Stimulated activated CD4-positive, alpha-beta T cell treated with anti-CD3 and anti-CD28 coated beads, Interleukin-15, amount 100 ng/mL, for 1 hour (primary cell): ENCODE results near the gene IQSEC2.

Source experiments
- DNase-seq, 2 donors: peaks; one replicate each; pipeline ENCODE4 v3.0.0-alpha.2; 2020; ENCODE audit warnings: low read depth in 1 of 2, low spot score in 1 of 2

IQSEC2 gene

DNA sequence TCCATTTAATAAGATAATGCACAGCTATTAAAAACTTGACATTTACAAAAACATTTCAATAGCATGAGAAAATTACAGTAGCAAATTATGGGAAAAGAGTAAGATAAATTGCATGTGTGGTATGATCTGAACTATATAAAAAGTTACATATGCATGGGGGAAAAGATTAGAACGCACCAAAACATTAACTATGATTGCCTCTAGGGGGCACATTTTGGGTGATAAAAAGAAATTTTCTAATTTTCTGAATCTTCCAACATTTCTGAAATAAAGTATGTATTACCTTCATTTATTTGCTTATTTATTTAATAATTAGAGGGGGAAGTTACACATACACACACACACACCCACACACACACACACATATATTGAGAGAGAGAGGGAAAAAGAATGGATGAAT lies 36.8 kb downstream of the IQSEC2 start:
- no peak for DNase-seq

DNA sequence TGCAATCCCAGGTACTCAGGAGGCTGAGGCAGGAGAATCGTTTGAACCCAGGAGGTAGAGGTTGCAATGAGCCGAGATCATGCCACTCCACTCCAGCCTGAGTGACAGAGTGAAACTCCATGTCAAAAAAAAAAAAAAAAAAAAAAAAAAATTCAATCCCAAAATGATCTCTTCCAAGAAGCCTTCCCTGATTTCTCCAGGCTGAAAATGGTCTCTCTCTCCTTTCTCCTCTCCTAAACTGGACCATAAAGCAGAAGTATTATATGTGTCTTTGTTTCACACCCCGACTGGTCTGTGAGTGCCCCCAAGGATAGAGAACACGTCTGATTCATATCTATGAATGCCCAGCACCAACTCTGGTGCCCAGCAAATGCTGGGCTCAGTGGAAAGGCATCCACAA lies 39.1 kb downstream of the IQSEC2 start:
- no peak for DNase-seq

DNA sequence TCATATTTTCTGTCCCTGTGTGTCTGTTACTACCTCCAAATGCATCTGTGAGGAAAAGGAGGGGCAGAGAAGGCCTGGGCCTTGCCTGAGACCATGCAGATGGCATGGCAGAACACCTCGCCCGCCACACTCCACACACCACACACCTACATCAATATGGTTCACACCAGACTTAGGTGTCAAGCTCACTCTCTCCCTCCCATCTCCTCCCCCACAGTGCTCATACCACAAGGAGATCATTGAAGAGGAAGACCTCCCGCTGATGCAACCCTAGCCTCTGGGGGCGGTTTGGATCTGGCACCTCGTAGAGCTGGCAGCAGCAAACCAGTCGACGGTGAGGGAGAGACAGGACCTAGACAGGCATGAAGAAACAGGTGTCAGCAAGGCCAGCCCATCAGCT lies 39.8 kb downstream of the IQSEC2 start:
- DNase-seq = no peak

DNA sequence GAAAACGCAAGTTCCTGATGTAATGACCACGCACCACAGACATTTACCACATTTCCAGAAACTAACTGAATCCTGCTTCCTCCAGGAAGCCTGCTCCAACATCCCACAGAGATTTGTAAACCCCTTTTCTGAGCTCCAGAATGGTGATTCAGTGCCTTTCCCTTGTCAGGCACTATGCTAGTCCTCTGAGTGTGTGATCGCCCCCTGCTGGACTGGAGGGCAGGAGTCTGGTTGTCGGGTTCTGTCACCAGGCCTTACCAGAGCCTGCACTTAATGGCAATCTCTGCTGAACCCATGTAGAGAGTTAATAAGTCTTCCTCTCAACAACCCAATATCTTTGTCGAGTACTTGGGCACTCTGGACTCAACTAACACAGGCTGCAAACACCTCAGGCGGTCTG lies 41.9 kb downstream of the IQSEC2 start:
- peak in 1 of 2 donors; percentile 16 for DNase-seq

DNA sequence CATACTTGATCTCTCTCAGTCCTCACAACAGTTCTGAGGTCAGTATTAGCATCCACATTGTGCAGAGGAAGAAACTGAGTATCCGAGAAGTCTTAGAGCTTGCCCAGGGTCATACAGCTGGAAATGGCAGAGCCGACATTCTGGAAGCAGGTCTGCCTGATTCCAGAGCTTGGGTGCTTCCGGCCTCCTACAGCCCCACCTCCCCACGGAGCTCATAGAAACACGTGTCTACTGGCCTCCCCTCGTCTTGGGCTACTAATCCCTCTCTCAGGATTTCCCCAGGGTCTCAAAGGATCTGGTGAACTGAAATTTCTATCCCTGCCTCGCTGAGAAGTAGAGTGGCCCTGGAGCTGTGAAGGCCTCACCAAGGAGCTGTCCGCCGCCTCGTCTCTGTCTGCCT lies 44.3 kb downstream of the IQSEC2 start:
- no peak for DNase-seq

DNA sequence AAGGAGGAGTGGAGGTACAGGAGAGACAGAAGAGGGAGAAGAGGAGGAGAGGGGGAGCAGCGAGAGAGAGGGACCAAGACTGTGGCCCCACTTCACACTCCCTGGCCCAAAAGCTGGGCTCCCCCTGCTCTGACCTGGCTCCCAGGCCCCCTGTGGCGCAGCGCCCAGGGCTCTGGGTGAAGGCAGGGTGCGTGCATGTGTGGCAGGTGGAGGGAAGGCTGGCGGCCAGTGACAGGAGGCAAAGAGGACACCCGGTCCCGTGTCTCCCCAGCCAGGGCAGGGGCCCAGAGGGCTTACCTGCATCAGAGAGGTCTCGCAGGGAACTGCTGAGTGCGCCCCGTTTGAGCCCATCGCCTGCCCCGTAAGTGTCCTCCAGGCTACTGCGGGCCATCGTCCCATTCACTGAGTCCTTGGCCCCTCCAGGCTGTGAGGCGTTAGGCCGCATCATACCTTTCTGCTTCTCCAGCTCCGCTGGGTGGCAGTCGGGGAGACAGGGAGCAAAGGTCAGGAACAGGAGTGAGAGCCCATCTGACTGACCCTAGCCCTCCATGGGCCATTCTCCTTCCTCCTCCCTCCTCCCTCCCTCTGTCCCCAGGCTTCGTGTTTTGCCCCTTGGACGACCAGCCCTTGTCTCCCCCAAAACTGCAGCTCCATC lies 45.2 kb downstream of the IQSEC2 start:
- no peak for DNase-seq

DNA sequence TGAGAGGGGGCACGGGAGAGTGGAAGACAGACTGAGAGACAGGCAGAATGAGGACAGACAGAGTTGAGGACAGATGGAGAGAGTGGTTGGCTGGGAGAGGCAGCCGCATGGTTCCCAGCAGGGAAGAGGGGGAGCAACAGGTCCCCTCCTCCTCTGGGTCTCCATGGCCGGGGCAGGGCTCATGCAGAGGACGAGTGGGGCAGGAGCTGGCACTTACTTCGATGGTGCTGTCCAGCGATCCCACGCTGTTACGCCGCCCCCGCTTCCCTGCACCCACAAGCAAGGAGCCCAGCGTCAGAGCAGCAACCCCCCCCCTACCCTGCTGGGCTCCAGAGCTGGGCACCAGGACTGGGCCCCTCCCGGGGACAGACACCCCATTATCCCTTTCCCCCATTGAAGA lies 45.8 kb downstream of the IQSEC2 start:
- DNase-seq = no peak

DNA sequence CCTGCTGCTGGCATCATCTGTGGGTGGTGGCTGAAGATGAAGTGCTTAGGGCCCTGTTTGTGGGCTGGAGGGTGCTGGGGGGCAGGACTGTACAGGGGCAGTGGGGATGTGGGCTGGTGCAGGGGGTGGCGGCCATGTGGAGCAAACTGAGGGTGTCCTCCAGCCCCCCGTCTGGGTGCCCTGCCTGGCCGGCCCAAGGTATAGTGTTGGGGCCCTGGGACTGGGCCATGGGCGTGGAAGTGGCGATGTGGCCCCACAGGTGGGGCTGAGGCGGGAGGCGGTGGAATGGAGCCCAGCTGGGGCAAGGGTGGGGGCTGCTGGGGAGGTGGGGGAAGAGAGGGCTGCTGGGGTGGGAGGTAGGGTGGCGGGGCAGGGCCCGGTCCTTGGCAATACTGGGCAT lies 46.9 kb downstream of the IQSEC2 start:
- DNase-seq = no peak

DNA sequence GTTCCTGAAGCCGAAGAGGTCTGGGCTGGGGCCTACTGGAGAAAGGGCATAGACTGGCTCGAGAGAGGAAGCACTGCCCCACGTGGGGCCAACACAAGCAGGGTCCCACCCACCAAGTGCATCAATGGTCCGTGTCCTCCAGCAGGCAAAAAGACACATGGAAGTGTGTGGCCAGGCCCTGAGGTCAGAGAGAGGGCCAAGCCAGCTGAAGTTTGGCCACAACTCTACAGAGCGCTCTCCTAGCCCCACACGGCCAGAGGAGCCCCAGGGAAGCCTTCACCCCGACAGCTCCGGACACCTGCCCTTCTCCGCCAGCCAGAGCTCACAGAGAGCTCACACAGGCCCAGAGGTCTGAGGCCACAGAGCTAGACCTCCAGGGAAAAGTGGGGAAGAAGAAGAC lies 47.8 kb downstream of the IQSEC2 start:
- no peak for DNase-seq

DNA sequence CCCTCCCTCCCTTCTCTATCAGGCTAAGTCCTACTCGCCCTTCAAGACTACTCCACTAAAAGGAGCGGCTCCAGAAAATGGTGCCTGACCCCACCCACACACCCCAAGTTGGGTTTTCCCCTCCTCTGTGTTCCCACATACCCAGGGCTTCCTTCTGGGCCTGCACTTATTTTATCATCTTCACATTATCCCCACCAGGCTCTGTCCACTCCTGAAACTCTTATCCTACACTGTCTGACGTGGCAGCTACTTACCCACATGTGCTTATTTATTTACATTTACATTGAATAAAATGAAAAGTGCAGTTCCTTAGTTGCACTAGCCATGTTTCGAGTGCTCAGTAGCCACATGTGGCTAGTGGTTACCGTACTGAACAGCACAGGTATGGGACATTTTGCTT lies 51.3 kb downstream of the IQSEC2 start:
- no peak for DNase-seq

DNA sequence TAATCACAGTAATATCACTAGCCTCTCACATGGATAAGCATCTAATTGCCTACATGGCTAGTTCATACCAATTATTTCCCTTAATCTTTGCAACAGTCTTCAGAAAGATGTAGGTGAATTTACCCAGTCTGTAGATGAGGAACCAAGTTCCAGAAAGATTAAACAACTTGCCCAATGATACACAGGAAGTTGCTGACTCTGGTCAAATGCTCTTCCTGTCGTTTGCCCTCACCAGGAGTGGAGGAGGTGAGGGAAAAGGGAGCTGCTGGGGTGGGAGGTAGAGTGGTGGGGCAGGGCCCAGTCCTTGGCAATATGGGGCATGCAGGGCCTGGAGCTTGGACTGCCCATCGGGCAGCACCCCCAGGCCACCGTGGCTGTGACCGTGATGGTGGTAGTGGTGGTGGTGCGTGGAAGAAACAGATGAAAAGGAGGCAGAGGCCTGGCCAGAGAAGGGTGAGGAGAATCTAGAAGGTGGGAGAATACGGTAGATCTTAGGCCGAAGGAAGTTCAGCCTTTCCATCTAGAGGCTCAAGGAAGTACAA lies 54.1 kb downstream of the IQSEC2 start:
- no peak for DNase-seq

DNA sequence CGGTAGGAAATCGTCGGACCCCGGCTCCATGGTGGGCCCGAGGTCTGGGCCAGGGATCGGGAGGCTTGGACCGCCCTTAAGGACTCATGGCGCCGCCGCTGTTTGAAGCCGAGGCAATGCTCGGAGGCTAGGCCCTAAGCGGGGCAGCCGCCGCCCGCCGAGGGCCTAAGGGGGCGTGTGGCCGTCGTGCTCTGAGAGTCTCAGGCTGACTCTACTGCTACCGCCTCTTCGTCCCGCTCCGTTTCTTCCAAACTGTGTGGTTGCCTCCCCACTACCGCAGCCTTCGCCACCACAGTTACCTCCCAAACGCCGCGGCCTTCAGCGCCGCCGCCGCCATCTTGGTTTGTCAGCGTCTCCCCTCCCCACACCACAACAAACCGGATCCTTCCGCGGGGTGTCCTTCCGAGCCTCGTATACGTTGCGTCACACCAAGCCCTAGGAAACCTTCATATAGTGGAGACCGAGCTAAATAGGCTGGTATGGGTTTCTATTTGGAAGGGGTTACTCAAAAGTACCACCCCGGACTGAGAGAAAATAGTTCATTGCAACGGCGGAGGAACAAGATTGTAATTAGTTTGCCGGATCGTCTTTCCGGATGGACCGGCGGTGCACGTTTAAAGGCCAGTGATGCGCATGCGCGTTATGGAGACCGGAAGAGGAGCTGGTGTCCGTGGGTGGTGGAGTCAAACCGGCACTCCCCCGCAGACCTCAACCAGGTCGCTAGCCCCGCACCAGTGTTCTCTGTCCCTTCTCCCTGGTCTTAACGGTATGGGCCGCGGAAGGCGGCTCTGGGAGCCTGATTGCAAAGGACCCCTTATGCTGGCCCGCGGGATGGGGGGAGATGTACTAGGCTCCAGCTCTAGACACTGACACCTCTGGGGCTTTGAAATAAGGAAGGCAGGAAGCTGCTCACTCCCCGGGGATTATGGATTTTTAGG lies 56.3 kb downstream of the IQSEC2 start, which contains the start of gene KDM5C:
Gene KDM5C, minus strand, starts transcription at position 348 of the 938 bp plus-strand sequence. Its CDS starts 318 bp downstream, at position 30.
- peak; percentile 65 to 69 for DNase-seq

DNA sequence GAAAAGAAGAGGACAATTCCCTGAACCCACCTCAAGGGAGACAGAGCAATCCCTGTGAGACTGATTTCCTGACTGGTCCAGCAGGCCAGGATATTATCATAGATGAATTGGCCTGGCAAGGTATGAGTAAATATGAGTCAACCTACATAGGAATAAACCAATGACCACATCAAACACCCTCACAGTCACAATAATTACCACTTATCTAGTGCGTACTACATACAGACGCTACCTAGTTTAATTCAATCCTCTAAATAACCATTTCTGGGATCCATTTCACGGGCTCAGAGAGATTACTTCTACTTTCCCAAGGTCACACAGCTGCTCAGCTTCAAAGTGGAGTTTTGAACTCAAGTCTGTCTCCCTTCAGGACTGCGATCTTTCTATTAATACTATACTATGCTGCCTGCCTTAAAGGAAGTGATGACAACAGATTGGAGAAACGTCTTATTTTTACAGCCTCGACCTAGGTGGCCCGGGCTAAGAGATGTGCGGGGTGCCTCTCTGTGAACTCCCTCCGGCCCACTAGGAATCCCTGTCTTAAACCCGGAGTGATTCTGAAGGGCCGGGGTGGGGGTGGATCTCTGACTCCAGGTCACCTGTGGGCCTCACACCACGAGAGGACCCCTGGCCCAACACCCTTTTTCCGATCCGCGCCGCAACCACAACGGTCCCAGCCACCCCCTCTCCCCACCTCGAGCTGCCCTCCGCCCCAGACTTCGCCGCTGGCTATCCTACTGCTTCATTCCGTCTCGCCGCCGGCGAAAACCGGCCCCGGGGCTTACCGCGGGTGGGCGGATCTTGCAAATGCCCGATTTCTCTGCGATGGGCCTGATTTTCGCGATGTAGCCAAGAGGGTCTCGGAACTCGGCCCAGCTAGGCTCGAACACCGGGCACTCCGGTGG lies 57.2 kb downstream of the IQSEC2 start:
- DNase-seq = no peak

DNA sequence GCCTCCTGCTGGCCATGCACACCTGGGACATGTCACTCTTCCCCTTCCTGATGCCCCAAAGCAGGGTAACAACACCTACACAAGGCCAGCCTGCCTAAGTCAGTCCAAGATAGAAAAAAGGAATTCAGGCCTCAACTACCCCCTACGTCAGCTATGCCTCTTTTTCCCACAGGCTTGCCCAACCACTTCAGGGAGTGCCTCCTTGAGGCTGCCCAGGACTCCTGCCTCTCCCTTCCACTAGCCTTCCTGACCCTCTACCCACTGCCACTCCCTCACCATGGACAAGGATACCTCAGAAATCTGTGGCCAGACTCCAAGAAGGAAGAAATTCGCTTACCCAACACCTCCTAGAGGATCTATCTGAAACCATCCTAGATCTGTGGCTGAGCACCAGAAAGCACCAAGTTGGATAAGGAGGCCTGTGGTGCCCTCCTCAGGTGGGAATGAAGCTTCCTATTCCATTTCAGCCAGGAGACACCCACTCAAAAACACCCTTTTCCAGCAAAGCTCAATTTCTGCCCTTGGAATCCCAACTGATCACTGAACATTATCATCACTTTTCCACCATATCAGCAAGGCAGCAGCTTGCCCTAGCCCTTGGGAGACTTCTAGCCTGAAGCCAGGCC lies 58.2 kb downstream of the IQSEC2 start:
- no peak for DNase-seq
